Neural crest cell (in vitro differentiated cells): ENCODE measurements around the gene TNIK. TPM values are rescaled to one million over a fixed set of nuclear protein-coding genes. Genes with fewer than 3 reads are reported as not detected.
"Not testable (repeated sequence)": the region's sequence is repeated elsewhere in the genome, so short reads cannot be mapped to it uniquely, and the experiment has no call there.

ENCODE experiments used
- DNase-seq: peaks from one replicate; pipeline ENCODE4 v3.0.0; 2021; ENCODE audit warnings: low read depth, mixed read lengths, low spot score
- H3K27ac Mint-ChIP-seq: one replicate; pipeline ENCODE4 v1.8.0; 2021; ENCODE audit warnings: mild to moderate bottlenecking, mixed read lengths; ENCODE audit not compliant: unreplicated experiment
- H3K27me3 Mint-ChIP-seq: 2 replicates; pipeline ENCODE4 v1.8.0; 2021; ENCODE audit warnings: low read depth, mild to moderate bottlenecking, mixed read lengths
- H3K36me3 Mint-ChIP-seq: 2 replicates; pipeline ENCODE4 v1.8.0; 2021; ENCODE audit warnings: low read depth, mild to moderate bottlenecking, mixed read lengths
- H3K4me1 Mint-ChIP-seq: 2 replicates; pipeline ENCODE4 v1.8.0; 2021; ENCODE audit warnings: mixed read lengths
- H3K4me3 Mint-ChIP-seq: one replicate; pipeline ENCODE4 v1.8.0; 2021; ENCODE audit warnings: mild to moderate bottlenecking, mixed read lengths
- H3K9me3 Mint-ChIP-seq: 2 replicates; pipeline ENCODE4 v1.8.0; 2021; ENCODE audit warnings: mixed read lengths
- total RNA-seq: library from RNA; stranded (reverse); gene quantifications from 2 replicates; pipeline ENCODE4 v1.2.1, GENCODE V29; 2021
- TF ChIP-seq, protein P1 (sequence below): fragments of 200-600 bp; sonication (generic); conservative IDR thresholded peaks from 2 replicates; pipeline ENCODE4 v1.5.0; 2021; ENCODE audit warnings: antibody characterized with exemption, mild to moderate bottlenecking

Gene TNIK
- total RNA-seq, 1 donor from 2014 or later: 32.3 TPM

DNA sequence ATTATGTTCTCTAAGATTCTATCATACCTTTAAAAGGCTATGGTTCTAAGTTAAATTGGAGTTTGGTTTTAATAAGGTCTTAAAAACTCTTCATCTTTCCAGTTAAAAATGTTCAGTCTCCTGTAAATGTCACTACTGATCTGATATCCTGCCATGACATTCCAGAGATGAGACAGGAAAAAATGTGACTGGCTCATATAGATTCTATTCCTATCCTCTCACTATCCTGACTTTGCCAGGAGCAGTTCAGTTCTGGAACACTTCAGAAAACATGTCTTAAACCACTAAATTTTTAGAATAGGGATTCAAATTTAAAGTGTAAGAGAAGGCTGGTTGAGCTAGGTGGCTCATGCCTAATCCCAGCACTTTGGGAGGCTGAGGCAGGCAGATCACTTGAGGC lies 170.9 kb downstream of the TNIK start:
- DNase-seq: no peak
- H3K4me1 Mint-ChIP-seq: peaks cover 6% of the 10 kb centered on the region
- H3K9me3 Mint-ChIP-seq: no peaks in the 10 kb centered on the region
- H3K27me3 Mint-ChIP-seq: no peaks in the 10 kb centered on the region
- H3K4me3 Mint-ChIP-seq: no peak overlapping the region
- TF ChIP-seq, protein P1, sequence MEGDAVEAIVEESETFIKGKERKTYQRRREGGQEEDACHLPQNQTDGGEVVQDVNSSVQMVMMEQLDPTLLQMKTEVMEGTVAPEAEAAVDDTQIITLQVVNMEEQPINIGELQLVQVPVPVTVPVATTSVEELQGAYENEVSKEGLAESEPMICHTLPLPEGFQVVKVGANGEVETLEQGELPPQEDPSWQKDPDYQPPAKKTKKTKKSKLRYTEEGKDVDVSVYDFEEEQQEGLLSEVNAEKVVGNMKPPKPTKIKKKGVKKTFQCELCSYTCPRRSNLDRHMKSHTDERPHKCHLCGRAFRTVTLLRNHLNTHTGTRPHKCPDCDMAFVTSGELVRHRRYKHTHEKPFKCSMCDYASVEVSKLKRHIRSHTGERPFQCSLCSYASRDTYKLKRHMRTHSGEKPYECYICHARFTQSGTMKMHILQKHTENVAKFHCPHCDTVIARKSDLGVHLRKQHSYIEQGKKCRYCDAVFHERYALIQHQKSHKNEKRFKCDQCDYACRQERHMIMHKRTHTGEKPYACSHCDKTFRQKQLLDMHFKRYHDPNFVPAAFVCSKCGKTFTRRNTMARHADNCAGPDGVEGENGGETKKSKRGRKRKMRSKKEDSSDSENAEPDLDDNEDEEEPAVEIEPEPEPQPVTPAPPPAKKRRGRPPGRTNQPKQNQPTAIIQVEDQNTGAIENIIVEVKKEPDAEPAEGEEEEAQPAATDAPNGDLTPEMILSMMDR: no peak
- H3K27ac Mint-ChIP-seq: no peak overlapping the region
- H3K36me3 Mint-ChIP-seq: no peaks in the 10 kb centered on the region

DNA sequence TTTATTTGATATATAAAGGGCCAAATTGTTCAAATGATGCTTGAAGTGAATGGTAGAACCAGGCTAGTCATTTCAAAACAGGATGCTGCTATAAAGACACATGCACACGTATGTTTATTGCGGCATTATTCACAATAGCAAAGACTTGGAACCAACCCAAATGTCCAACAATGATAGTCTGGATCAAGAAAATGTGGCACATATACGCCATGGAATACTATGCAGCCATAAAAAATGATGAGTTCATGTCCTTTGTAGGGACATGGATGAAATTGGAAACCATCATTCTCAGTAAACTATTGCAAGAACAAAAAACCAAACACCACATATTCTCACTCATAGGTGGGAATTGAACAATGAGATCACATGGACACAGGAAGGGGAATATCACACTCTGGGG lies 172.4 kb downstream of the TNIK start:
- not testable (repeated sequence) for H3K9me3 Mint-ChIP-seq, H3K27me3 Mint-ChIP-seq, H3K4me3 Mint-ChIP-seq, DNase-seq, H3K27ac Mint-ChIP-seq, H3K36me3 Mint-ChIP-seq, H3K4me1 Mint-ChIP-seq

- TF ChIP-seq, protein P1: no peak
- Mint-ChIP-seq H3K9me3 (no peaks in the 10 kb centered on the region), H3K36me3 (no peaks in the 10 kb centered on the region), H3K4me3 (no peak overlapping the region), H3K27ac (no peak overlapping the region), H3K27me3 (no peaks in the 10 kb centered on the region), H3K4me1 (peaks cover 9% of the 10 kb centered on the region)
- no peak for DNase-seq
Measured at GRCh38 chr3:171286580-171287249, 173.5 kb downstream of the TNIK start.

DNA sequence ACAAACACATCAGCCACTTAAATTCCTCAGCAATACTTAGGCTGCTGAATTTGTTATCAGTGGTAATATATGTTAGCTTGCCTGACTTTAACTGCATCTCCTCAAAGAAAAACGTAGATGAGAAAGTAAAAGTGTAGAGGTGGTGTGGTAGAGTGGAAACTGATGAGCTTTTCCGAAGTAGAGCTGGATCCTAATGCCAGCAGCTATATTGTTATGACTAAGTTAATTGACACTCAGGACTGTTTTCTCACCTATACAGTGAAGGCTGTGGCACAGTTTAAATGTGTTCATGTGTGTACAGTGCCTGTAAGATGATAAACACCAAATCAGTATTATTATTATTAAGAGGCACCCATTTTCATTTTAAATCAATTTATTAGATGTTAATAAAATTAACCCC lies 174.9 kb downstream of the TNIK start:
- Mint-ChIP-seq H3K4me3 (no peak overlapping the region), H3K27me3 (no peaks in the 10 kb centered on the region), H3K27ac (no peak overlapping the region), H3K9me3 (no peaks in the 10 kb centered on the region), H3K36me3 (no peaks in the 10 kb centered on the region), H3K4me1 (peaks cover 9% of the 10 kb centered on the region)
- TF ChIP-seq, protein P1: no peak
- DNase-seq: no peak

DNA sequence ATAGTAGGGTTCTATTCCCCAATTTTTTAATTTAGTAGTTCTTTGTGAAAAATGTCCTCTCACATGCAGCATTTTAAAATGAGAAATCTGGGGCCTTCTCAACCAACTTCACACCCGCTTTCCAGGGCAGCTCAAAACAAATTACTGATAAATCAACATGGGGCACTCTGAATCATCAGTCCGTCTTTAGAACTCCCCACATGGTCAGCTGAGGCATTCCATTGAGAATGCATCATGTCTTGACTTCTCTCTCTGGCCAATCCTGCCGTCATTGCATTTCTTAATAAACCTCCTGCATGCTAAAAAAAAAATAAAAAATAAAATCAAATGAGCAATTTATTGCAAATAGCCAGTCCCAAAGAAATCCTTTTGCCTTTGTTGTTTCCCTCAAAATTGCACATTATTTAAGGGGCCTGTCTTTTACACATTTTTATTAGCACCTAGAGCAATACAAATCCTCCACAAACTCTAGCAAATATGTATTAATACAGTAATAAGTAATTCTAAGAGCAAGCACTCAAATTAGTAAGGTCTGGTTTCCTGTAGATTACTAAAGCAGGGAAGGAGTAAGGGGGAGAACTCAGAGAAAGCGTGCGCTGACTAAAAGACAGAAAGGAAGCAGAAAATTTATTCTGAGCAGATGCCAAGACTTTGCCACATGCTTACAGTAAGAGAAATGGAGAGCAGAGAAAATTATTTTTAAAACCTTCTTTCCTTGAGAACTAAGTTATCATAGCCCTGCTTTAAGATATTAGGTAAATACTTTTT lies 175.7 kb downstream of the TNIK start:
- DNase-seq: no peak
- H3K9me3 Mint-ChIP-seq: no peaks in the 10 kb centered on the region
- H3K27me3 Mint-ChIP-seq: no peaks in the 10 kb centered on the region
- H3K4me3 Mint-ChIP-seq: no peak overlapping the region
- peaks cover 9% of the 10 kb centered on the region for H3K4me1 Mint-ChIP-seq
- TF ChIP-seq, protein P1: no peak
- no peaks in the 10 kb centered on the region for H3K36me3 Mint-ChIP-seq
- H3K27ac Mint-ChIP-seq: peak overlapping the region; percentile 28

GRCh38 chr3:171283848-171284222 lies 176.4 kb downstream of the TNIK start:
- peaks cover 9% of the 10 kb centered on the region for H3K4me1 Mint-ChIP-seq
- TF ChIP-seq, protein P1: no peak
- peak overlapping the region; percentile 43 for H3K27ac Mint-ChIP-seq
- DNase-seq: no peak
- H3K27me3 Mint-ChIP-seq: no peaks in the 10 kb centered on the region
- no peaks in the 10 kb centered on the region for H3K36me3 Mint-ChIP-seq
- H3K9me3 Mint-ChIP-seq: no peaks in the 10 kb centered on the region
- no peak overlapping the region for H3K4me3 Mint-ChIP-seq
